Stimulated activated naive CD4-positive, alpha-beta T cell treated with Interleukin-2 at 50 U/mL for 16 hours (primary cell): ENCODE measurements around the gene ACOXL.
"Not testable (repeated sequence)": the region's sequence is repeated elsewhere in the genome, so short reads cannot be mapped to it uniquely, and the experiment has no call there.

Experiments
- DNase-seq: peaks from one replicate; lab custom pipeline; 2025; lab: John Stamatoyannopoulos, UW

The ACOXL gene

DNA sequence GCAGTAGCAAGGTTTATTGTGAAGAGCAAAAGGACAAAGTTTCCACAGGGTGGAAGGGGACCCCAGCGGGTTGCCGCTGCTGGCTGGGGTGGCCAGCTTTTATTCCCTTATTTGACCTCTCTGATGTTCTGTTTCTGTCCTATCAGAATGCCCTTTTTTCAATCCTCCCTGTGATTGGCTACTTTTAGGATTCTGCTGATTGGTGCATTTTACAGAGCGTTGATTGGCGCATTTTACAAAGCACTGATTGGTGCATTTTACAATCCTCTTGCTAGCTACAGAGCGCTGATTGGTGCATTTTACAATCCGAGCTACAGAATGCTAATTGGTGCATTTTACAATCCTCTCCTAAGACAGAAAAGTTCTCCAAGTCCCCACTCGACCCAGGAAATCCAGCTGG lies 123.5 kb downstream of the ACOXL start:
- DNase-seq, result not testable (repeated sequence)

- DNase-seq, result peak; percentile 65
Measured at GRCh38 chr2:110858135-110858725, 125.9 kb downstream of the ACOXL start.

DNA sequence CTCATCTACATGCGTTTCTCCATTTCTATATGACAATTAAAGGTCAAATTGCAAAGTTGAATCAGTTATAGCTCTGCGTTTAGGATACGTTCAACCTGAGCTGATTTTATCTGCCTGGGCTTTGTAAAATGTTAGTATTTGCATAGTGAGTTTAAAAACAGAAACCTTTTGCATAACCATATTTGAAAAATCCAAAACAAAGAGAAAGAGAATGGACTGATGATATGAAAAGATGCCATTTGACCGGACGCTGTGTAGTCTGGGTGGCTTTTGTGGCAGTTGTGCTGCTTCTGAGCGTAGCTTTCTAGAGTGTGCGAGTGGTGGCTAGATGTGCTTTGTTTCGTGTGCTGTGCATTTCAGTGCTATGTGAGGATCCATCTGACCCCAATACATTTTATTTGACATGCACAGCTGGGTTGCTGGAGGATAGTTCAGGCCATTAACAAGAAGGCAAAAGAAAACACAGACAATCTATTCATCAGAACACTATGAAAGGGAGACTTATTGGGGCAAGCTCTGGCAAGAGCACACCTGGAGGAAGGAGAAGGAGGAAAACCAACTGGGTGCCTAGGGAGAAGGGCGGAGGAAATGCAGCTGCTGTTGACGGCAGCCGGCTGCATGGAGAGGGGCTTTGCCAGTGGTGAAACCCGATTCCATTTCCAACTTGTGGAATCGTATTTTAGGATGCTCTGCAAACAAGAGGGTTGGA lies 126.8 kb downstream of the ACOXL start:
- DNase-seq, result no peak

GRCh38 chr2:110860630-110861029 lies 128.3 kb downstream of the ACOXL start:
- no peak for DNase-seq

- DNase-seq, result no peak
Measured at GRCh38 chr2:110861616-110862260, 129.4 kb downstream of the ACOXL start.

DNA sequence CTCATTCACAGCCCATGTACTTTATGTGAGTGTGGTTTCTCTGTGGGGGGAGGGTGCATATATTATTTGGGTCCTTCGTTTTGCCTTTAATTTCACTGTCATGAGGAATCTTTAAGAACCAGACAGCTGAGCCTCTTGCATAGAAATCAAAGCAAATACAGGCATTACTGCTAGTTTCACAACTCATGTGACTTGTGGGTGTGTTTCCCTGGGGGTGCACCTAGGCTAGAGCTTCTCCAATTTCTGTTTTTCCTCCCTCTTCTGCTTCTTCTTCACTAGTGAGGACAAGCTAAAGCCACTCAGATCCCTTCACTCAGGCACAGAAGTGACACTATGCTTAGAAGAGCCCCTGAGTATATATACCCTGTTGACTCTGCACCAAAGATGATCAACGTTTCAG lies 131.4 kb downstream of the ACOXL start:
- no peak for DNase-seq

GRCh38 chr2:110864176-110864575 lies 131.8 kb downstream of the ACOXL start:
- no peak for DNase-seq

DNA sequence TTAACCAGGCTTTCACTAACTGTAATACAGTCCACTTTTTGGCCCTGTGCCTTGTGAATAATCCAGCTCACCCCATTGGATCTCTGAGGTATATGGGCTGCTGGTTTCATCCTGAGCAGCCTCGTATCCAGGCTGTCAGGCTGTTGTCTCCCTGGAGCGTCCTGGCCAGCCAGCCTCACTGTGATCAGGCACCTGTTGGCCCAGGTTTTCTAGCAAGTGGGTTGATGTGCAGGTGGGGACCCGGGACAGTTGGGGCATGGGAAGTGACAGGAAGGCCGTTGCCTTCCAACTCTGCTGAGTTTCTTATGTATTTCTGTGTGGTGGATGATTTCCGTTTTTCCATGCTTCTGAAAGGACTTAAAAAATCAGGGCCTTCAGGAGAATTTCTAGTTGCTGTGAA lies 132.4 kb downstream of the ACOXL start:
- DNase-seq, result no peak

DNA sequence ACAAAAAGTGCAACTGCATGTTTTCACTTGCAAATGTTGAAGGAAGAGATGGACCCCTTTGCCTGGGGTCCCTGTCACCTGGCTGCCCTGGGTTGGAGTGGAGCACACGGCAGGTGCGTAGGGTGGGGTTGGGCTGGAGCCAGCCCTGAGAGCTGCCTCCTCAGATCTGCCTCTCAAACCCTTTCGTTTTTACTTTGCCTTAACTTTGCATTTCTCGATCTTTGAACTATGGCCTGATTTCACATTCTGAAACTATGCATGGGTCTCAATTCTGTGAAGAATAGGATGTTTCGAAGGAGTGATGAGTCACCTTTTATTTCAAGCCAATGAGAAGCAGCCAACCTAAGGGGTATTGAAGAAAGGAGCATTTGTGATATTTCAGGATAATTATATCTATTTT lies 132.8 kb downstream of the ACOXL start:
- peak; percentile 29 for DNase-seq

- DNase-seq, result no peak
Measured at GRCh38 chr2:110866045-110866444, 133.7 kb downstream of the ACOXL start.

DNA sequence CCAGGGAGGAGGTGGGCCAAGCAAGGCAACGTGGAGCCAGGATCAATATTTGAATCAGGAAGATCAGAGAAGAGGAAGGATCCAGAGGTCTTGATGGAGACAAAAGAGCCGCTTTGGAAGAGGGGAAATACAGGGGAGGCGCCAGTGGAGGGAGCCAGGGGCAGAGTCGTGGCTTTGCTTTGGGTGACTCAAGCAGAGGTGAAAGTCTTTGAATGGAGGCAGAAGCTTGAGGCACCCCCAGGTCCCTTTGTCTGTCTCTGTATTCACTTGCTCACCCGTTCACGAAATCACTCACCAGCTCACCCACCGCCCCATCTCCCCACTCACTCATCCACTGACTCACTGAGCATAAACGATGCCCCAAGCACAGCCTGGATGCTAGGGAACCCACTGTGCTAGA lies 134.1 kb downstream of the ACOXL start:
- DNase-seq, result peak; percentile 77

DNA sequence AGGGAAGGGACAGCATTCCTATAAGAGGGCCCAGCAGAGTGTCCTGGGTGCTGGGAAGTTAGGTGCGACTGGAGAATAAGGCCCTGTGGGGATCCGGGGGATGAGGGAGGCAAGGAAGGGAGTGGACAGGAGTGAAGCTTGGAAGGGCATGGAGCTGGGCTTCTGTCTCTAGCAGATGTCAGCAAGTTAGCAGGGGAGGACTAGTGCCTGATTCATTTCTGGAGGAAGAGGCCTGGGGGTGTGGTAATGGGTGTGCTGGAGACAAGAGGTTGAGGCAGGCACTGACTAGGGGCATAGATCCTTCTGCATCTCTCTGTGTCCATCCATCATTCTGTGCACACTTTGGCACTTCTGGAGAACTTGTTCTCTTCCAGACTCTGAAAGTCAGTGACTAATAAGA lies 134.7 kb downstream of the ACOXL start:
- DNase-seq, result no peak

GRCh38 chr2:110868971-110869370 lies 136.6 kb downstream of the ACOXL start:
- DNase-seq, result no peak

- no peak for DNase-seq
Measured at GRCh38 chr2:110869472-110870446, 137.4 kb downstream of the ACOXL start.

- no peak for DNase-seq
Measured at GRCh38 chr2:110870545-110870944, 138.2 kb downstream of the ACOXL start.

GRCh38 chr2:110871637-110872036 lies 139.3 kb downstream of the ACOXL start:
- no peak for DNase-seq

DNA sequence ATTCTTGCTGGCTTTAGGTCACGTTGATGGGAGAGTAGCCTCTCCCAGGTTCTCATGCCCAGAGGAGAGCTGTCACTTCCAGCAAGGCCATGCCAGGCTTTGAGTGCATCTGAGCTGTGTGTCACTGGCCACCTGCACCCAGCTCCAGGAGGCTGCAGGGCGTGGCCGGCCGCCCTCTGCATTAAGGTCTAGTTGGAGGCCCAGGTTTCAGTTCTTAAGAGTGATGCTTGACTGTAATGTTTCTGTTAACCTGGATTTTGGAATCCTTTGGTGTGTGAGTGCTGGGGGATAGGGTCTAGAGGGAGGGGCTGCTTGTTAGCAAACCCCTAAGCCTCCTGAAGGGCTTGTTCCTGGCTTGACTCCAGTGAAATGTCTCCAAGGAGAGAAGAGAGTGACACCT lies 140.1 kb downstream of the ACOXL start:
- DNase-seq, result no peak

- no peak for DNase-seq
Measured at GRCh38 chr2:110873056-110873502, 140.7 kb downstream of the ACOXL start.

GRCh38 chr2:110873597-110874452 lies 141.5 kb downstream of the ACOXL start:
- DNase-seq, result no peak

DNA sequence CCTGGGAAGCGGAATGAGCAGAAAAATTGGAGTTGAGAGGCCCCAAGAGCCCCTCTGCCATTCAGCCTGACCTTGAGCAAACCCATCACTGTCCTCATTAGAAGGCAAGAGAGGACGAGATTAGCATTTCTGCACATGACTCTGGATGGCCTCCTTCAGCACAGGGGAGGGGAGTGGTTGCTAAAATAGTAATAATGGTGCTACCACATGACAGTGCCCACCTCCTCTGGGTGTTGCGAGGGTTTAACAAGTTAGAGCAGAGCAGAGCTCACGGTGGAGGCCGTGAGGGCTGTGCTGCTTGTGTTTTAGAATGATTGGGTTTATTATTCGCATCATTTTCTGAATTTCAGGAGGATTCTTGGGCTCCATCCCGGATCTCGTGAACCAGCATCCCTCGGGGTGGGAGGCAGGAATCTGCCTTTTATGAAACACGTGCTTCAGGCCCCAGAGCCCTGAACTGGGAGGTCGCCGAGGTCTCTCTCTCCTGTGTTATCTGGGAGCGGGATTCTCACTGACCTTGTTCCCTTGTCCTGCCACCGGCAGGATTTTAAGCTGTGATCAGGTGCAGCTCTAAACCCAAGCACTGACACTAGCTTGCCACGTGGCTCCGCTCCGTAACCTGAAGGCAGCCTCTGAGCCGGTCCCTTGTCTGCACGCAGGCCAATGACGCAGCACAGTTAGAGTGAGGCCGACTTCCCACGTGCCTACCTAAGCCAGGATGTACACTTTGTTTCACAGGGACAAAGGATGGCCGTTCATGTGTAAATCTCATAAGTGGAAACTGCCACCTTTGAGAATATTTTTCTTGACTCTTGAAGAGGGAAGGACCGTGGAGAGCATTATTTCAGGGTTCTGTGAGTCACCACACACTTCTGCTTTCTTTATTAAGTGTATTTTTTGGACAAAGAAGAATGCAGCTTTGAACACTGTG lies 142.3 kb downstream of the ACOXL start:
- DNase-seq, result no peak
